Stimulated activated CD8-positive, alpha-beta memory T cell treated with anti-CD3 and anti-CD28 coated beads, Interleukin-4, amount 100 ng/mL, for 24 hours (primary cell): ENCODE measurements around the gene MYL5.

Source experiments
- DNase-seq: peaks from one replicate; pipeline ENCODE4 v3.0.0-alpha.2; 2020; ENCODE audit warnings: low read depth

The MYL5 gene

DNA sequence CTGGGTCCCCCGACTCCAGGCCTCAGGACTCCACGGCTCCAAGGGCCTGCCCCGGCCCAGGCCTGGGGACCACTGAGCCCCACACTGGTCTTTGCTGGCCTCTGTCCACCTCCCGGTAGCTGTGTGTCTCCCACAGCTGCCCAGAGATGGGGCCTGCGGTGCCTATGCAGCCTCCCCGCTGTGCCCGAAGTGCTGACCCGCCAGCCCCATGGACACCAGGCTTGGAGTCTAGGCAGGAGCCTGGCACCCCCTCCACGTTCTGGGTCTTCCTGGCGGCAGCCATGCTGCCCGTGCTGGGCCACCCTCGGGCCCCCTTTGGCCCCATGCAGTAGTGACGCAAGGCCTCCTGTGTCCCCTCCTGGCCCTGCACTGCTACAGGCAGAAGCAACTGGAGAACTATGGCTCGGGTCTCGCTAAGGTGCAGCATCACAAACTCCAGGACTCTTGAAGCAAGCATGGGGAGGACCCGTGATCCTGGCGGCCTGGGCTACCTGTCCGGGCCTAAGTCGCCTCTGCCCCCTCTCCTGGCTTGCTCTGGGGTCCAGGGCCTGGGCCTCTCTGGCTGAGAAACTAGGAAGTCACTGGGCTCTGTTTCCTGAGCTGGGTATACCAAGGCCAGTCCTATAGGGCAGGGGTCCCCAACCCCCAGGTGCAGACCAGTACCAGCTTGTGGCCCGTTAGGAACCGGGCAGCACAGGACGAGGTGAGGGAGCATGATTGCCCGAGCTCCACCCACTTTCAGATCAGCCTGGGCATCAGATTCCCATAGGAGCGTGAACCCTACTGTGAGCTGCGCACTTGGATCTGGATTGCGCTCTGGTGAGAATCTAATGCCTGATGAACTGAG, 917 bp downstream of the MYL5 start:
- no peak for DNase-seq

DNA sequence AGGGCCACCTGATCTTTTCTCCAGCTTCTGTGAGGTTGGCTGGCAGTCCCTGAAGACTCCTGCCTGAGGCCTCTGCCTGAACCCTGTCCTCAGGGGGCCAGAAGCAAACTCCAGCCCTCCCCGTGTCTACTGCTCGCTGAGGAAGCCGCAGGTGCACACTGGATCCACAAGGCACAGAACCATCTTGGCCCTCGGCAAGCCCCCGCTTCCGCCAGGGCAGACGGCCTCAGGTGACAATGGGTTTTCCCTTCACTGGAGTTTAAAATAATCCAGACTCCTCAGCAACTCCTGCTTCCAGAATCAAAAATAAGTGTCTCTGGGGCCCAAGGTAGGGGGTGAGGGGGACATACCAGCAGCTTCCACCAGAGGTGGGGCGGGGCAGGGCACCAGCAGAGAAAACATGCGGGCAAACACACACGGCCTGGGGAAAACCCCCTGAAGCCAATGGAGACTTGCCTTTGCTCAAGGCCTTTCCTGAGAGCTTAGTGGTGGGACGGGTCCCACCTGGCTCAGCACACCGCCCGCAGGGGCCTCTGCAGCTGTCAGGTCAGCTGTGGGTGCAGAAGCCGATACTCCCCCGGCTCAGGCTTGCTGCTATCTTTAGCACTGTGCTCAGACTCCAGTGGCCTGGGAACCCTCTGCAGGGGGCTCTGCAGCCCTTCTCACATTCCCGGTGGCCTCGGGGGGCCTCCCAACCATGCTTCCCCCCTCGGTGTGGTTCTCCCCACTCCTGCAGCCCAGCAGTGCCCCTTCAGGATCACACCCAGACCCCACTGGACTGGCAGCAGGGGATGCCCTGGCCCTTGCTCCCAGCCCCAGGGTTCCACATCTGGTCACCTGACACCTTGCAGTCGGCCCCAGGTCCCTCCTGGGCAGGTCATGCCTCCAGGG, 1.9 kb downstream of the MYL5 start:
- no peak for DNase-seq

DNA sequence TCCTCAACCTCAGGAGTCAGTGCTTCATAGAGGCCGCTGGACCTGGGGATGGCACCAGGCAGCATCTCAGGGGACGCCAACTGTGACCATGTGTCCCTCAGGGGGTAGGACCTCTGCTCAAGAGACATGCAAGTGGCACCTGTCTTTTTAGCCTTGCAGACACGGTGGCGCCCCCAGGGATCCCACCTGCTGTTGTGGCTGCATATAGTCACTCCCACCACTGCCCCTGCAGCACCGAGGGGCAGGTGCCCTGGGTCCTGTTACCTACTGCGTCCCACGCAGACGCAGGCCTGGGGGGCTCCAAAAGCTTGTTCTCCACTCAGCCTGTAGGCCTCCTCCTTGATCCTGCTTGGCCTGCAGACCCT, 2.5 kb downstream of the MYL5 start:
- no peak for DNase-seq

DNA sequence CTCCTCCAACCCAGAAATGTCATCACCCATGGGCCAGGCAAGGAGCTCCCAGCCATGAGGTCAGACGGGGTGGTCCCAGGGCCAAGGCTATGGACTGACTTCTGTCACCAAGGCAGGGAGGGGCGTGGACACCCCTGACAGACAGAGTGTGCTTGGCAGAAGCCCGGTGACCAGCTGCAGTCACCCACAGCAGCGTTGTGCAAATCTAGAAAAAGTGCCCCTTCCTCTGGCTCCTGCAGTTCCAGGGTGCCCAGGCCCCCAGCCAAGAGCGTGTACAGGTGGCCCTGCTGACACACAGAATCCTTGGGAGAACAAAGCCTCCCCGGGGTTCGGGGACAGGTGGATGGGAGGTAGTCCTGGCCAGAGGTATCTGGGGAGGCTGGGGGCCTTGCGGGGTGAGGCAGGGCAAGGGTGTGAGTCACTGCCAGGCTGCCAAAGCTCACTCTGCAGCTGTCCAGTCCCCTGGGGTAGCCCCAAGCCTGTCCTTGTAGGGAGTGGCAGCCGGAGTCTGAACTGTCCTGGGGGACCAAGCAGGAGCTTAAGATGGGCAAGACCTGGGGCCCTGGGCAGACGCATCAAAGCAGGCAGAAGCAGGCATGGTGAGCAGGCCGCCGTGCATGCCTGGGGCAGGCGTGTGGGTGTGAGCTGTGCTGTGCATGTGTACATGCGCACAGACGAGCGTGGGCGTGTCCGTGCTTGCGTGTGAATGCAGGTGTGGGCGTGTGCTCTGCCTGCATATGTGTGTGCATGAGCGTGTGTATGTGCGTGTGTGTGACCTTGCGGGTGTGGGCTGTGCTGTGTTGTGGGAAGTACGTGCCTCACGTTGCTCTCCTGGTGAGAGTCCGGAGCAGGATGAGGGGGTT, 3.3 kb downstream of the MYL5 start:
- no peak for DNase-seq

DNA sequence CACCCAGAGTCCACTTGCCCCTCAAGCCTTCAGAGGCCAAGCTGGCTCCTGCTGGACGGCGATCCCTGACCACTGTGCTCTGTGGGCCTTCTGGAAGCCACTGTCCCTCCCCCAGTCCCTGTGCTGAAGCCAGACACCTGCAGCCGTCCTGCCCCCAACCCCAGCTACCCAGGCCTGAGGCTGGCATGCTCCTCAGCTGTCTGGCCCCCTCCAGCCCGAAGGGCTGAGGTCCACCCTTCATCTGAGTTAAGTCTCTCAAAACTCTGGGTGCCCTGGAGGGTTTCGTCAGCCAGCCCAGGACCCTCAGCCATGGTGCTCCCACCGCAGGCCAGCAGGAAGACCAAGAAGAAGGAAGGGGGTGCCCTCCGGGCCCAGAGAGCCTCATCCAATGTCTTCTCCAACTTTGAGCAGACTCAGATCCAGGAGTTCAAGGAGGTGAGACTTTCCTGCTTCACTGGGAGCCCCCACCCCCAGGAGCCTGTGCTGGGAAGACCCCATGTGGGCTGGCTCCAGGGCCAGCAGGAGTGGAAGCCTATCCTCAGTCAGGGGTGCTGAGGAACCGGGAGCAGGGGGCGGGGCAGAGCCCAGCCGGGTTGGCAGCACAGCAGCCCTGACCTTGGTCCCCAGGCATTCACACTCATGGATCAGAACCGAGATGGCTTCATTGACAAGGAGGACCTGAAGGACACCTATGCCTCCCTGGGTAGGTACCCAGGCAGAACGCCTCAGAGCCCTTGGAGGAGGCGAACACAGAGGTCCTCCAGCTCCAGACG, 4.2 kb downstream of the MYL5 start:
- no peak for DNase-seq

DNA sequence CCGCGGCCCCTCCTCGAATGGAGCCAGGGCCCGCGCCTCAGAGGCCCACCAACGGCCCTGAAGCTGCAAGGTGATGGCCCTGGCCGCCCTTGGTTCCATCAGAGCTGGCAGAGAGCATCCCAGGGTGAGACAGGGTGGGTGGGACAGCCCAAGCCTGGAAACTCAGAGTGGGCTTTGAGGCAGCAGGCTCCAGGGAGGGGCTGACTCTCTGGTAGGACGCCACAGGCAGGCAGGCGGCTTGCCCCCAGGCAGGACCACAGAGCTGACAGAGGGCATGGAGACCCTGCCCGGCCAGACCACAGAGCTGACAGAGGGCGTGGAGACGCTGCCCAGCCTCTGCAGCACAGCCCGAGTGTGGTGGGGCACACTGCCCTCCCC, 4.8 kb downstream of the MYL5 start:
- DNase-seq = no peak

DNA sequence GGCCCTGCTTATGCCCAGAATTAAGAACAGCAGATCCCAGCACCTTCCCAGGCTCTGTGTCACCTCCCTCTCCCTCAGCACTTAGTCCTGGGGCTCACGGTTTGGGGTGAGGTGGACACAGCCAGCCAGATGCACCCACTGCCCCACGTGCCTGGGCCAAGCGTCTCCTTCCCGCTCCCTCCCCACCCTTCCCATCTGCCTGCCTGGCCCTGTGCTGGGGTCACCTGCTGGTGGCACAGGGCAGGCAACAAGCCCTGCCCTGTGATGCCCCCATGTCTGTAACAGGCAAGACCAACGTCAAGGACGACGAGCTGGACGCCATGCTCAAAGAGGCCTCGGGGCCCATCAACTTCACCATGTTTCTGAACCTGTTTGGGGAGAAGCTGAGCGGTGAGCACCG, 5.3 kb downstream of the MYL5 start:
- DNase-seq = no peak

DNA sequence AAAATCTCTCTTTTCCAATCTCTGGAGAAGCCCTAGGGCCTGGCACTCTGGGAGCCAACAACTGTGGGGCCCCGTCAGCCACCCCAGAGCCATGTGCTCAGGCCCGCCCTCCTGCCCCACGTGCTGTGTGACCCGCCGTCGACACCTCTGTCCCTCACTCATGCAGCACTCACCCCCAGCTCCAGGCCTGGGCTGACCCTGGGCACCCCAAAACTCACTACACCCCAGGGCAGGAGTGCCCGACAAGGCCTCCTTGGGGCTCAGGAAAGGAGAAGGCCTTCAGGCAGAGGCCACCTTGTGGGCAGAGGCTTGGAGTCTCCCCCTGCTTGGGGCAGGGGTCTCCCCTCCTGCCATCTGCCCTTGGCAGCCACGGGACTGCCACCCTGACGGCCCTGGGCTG, 5.7 kb downstream of the MYL5 start:
- no peak for DNase-seq

DNA sequence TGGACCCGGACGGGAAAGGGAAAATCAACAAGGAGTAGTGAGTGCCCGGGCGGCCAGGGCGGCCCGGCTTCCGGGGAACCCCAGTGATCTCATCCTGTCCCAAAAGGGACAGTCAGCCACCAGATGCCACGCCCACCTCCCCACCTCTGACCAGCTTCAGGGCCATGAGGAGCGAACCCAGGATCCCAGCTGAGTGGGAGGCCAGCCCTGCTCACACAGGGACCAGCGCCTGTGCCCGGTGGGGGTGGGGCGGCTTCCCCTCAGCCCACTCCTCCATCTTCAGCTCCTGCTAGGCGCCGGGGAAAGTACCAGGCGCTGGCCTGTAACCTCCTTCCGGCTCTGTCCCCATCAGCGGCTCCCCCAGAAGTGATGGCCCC, 6.2 kb downstream of the MYL5 start:
- no peak for DNase-seq

DNA sequence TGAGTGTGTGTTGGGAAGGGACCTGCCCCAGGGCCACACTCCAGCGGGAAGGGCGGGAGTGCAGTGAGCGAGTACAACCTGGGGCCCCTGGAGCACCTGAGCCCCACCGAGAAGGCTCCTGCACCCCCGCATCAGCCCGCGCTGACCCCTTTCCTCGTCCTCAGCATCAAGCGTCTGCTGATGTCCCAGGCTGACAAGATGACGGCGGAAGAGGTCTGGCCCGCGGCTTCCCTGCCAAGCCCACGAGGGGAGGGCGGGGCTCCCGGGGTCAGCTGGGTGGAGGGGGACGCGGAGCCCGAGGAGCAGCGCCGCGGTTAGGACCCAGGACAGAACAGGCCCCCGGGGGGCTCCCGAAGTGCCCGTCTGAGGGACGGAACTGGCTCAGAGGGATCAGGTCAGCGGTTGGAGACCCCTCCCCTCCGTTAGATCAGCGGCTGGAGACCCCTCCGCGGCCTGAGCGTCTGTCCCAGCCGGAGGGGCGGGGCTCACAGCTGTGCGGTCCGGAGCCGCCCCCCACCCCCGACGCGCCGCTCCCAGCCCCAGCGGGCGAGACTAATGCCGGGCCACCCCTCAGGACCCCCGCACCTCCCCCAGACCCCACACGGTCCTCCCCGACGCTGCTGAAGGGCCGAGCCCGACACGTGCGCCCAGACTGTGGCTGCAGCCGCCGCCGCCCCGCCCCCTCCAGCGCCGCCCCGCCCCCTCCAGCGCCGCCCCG, 6.7 kb downstream of the MYL5 start:
- DNase-seq = peak; percentile 57

DNA sequence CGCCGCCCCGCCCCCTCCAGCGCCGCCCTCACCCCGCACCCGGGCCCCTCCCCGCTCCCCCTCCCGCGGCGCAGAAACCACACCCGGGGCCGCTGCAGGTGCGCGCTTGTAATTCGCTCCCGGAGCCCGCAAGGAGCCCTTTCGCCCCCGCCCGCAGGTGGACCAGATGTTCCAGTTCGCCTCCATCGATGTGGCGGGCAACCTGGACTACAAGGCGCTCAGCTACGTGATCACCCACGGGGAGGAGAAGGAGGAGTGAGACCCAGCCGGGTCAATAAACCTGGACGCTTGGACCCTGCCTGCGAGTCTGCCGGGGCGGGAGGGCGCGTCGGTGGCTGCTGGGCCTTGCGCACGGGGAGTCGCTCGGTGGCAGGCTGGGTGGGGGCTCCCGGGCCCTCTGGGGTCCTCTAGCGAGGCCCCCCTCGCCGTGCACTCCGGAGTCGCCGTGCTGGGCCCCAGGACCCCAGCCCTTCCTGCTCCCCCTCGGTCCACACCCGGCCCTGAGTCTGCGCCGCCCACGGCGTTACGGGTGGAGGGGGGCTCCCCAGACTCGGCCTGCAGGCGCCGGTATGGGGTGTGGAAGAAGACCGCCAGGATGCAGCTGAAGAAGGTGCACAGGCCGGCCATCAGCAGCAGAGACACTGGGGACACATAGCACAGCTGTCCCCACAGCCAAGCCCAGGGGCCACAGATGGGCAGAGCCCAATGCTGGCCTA, 7.6 kb downstream of the MYL5 start:
- DNase-seq = no peak

DNA sequence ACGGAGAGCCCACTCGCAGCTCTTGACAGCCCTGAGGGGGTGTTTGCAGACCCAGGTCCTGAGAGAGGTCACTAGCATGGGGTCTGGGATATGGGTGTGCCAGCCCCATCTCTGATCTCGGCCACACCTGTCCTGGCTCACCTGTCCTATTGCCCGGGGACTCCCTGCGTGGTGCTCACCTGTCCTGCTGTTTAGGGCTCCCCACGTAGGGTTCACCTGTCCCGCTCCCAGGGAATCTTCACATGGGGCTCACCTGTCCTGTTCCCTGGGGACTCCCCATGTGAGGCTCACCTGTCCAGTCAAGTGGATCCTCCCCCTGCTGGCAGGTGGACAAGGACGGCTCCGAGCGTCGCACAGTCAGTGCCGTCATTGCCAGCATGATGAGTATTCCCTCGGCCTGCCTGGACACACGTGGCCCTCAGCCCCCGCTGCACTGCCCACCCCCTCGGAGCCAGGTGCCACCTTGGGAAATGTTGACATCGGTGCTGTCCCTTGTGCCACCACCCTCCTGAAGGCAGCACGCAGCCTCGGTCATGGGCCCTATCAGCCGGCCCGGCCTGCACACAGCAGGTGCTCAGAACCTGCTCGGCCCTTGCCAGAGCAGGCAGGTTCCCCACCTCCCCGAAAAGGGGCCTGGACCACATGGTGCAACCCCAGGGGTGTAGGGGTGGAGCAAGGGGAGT, 8.3 kb downstream of the MYL5 start:
- no peak for DNase-seq

DNA sequence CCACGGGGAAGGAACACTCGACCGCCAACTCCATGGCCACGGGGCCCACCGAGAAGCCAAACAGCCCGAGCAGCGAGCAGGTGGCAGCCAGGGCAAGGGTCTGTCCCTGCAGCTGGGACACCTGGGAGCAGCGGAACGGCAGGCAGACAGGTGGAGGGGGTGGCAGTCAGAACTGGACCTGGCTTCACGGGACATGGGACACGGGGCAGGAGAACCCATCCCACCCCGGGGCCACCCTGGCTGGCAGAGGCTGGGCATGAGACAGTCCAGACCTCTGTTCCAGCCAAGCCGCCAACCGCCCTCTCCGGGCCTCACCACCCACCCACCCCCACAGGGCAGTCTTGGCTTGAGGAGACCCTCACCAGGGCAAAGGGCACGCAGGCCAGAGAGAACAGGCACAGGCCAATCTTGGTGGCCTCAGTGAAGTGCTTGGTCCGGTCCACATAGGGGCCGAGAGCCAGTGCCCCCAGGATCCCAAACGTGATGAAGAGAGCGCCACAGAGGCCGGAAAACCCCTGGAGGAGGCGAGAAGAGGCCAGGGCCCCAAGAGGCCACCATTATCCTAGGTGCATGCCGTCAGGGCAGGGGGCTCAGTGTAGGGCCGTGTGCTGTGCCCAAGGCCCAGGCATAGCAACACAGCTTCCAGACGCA, 9.0 kb downstream of the MYL5 start:
- DNase-seq = no peak

DNA sequence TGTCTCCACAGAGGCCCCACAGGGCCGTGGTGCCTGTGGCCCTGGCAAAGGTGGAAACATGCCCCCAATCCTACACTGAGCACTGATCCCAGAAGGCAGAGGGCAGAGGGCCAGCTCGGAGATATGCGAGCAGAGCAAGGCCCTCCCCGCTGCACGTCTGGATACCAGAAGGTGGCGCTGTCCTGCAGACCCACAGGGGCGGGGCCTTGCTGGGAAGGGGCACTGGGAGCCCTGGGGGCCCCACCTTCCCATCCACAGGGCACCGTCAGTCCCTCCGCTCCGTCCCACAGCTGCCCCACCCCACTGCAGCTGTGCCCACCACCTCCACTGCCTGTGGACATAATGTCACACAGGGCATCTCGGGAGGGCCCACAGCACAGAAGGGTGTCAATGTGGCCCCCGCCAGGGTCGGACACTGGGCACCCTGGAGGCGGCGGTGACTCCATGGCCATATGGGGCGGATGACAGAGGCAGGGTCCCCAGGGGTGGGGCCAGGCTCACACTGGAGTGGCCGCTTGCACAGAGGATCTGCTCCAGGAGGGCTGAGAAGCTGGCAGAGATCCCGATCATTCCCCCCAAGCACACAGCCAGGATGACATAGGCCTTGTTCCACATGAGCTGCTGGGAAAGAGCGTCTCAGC, 9.8 kb downstream of the MYL5 start:
- no peak for DNase-seq

DNA sequence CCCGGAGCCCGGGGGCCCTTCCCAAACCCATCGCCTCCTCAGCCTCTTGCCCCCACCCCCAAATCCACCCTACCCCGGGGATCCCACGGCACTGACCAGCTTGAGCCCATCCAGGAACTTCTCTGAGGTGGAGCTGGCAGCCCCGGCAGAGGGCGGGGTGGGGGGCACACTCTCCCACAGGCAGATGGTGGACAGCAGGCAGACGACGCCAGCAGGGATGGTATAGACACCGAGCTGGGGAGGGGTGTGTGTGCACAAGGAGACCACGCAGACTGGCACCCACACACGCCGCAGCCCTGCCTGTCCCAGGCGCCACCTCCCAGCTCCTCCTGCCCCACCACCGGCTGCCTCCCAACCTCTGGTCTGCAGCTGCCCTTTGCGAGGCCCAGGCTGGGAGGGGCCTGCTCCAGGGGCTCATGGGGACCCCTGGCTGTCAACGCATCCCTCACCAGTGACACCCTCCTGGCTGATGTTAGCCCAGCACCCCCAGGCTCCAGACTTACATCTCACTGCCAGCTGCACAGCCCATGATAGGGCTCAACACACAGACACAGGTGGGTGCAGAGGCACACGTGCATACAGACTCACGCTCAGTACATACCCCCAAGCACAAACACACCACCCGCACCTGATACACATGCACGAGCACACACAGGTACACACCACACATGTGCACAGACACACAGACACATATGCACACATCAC, 10.4 kb downstream of the MYL5 start:
- no peak for DNase-seq

DNA sequence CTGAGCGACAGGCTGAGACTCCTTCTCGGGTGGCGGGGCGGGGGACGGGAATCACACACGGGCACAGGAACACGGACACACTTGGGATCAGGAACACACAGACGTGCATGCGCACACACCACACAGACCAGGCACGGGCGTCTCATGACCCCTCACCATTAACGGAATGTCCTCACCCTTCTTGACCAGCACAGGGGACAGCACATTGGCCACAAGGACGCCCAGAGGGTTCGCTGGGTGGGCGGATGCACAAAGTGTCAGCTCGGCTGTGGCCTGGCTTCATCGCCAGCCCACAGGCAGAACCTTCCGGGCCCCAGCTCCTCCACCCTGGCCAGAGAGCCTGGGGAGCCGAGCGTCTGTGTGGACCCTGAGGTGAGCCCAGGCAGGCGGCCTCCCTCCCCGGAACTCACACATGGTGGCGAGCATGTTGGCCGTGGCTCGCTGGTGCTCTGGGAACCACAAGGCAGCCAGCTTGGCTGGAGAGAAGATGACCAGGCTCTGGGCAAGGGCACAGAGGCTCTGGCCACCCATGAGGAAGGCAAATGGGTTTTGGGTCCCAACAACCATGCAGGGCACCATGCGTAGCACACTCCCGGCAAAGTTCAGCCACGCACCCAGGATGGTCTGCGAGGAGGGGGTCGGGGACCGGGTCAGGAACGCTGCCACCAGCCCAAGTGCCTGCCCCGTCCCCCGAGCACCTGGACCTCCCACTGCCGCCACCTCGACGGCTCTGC, 11.5 kb downstream of the MYL5 start:
- DNase-seq = no peak

DNA sequence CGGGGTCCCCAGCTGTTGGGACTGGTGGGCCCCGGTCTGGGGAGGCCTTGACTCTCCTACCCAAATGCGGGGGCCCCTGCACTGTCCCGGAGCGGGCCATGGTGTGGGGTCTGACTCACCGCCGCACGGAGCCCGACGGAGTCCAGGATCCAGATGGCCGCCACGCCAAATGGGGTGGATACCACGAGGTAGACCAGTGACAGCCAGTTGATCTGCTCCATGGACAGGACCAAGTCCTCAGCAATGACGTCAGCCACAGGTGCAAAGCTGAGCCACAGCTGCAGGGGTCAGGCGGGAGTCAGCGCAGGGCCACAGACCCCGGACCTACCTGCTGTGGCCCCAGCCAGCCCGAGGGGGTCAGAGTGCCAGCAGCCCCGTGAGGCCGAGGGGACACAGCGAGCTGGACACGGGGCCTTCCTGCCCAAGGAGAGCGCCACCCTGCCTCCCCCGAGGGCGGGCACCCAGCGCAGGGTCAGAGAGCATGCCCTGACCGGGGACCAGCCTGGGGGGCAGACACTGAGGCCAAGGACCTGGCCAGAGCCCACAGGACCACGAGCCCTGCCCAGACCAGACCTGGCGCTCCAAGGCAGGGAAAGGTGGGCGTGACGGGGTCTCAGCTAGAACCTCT, 12.2 kb downstream of the MYL5 start:
- DNase-seq = no peak
